Adrenal gland (tissue), 12 donors: ENCODE measurements around the gene DPEP1. TPM values are rescaled to one million over a fixed set of nuclear protein-coding genes. Genes with fewer than 3 reads are reported as not detected.

Source experiments
- DNase-seq, 7 donors: peaks; one replicate each; pipeline ENCODE4 v3.0.0-alpha.2; 2019 to 2020
- H3K27ac ChIP-seq, 5 donors: fragments of 200-600 bp; sonication (generic) in 4 of 5; 1 replicate in 3 of 5; 2 replicates in 2 of 5; pipeline versions ENCODE4 v1.5.1 to v1.8.0; 2016 to 2020; ENCODE audit warnings: mild to moderate bottlenecking in 1 of 5
- H3K27me3 ChIP-seq: fragments of 200-600 bp; 2 replicates; pipeline ENCODE4 v1.8.0; 2021
- H3K36me3 ChIP-seq, 2 donors: fragments of 200-600 bp; replicated peaks in 1 of 2; 1 replicate in 1 of 2; 2 replicates in 1 of 2; pipeline versions ENCODE4 v1.5.1 to v1.8.0; 2018 to 2022
- H3K4me1 ChIP-seq, 2 donors: fragments of 200-600 bp; replicated peaks in 1 of 2; 1 replicate in 1 of 2; 2 replicates in 1 of 2; pipeline versions ENCODE4 v1.5.1 to v1.8.0; 2018 to 2021
- H3K4me3 ChIP-seq, 4 donors: fragments of 200-600 bp; sonication (generic) in 3 of 4; one replicate each; pipeline ENCODE4 v1.5.1; 2016 to 2018
- H3K9me3 ChIP-seq, 3 donors: fragments of 200-600 bp; sonication (generic) in 1 of 3; replicated peaks in 1 of 3; 1 replicate in 2 of 3; 2 replicates in 1 of 3; pipeline versions ENCODE4 v1.5.1 to v1.8.0; 2016 to 2021
- POLR2A ChIP-seq, 2 donors: fragments of 450-650 bp; IDR thresholded peaks; one replicate each; pipeline ENCODE4 v1.6.1; 2017; ENCODE audit warnings: antibody characterized with exemption in 2 of 2, mild to moderate bottlenecking in 2 of 2, moderate library complexity in 1 of 2
- WGBS, 4 donors: extraction: QIAGEN DNeasy Blood & Tissue Kit in 2 of 4; methylation state at CpG; one replicate each; pipeline versions ENCODE4 v1.1.5 to v1.1.7; 2013 to 2017; 5-methylcytosine and 5-hydroxymethylcytosine counted together
- intact Hi-C, 2 donors: fragments of 100-400 bp; cut with DNase I; formaldehyde crosslinking; loops; one replicate each; pipeline versions ENCODE4 v1.14.1 to v1.15.0; 2022 to 2023
- polyA plus RNA-seq, 3 donors: library from polyadenylated mRNA; stranded (reverse); fragments of 200-250 nt in 2 of 3; fragments of 350-450 nt in 1 of 3; fragmentation: Illumina TruSeq in 1 of 3; extraction: RNeasy Lipid Tissue Mini Kit (QIAGEN cat#74804) in 1 of 3; gene quantifications; one replicate each; pipeline ENCODE4 v1.2.3, GENCODE V29; 2013 to 2014
- total RNA-seq, 9 donors: library from RNA; depleted of rRNA in 4 of 9; stranded (reverse); fragments of >200 nt in 4 of 9; fragments of 120-200 nt in 1 of 9; fragmentation: NEBNext Ultra II Directional in 1 of 9; extraction: Animal tissue kit (Norgen Biotek cat#: 25700) in 1 of 9; gene quantifications; one replicate each; pipeline versions ENCODE4 v1.1.0 to v1.2.4, GENCODE V29; 2013 to 2023
- TF ChIP-seq, protein P1 (sequence below), 6 experiments: fragments of 450-650 bp in 4 of 6; fragments of 200-600 bp in 2 of 6; sonication (generic) in 1 of 6; IDR thresholded peaks; 1 replicate in 5 of 6; 2 replicates in 1 of 6; pipeline versions ENCODE4 v1.5.1 to v1.8.0; 2016 to 2021; ENCODE audit warnings: antibody characterized with exemption in 6 of 6, mild to moderate bottlenecking in 2 of 6, moderate library complexity in 1 of 6
- donor health status: healthy with polysubstance abuse.
- donor health status: Bipolar disorder and iron deficiency.
- donor health status: DM: yes; HTN: yes; CAD: no.
- donor health status: DM: no; HTN: no; CAD: no.
- donor health status: DM: no; HTN: no; CAD: no.
- donor health status: DM: yes; HTN: yes; CAD: no.

The DPEP1 gene
- total and polyA plus RNA-seq, 12 donors, result 0.44 to 27.3 (median 4.5) TPM

DNA sequence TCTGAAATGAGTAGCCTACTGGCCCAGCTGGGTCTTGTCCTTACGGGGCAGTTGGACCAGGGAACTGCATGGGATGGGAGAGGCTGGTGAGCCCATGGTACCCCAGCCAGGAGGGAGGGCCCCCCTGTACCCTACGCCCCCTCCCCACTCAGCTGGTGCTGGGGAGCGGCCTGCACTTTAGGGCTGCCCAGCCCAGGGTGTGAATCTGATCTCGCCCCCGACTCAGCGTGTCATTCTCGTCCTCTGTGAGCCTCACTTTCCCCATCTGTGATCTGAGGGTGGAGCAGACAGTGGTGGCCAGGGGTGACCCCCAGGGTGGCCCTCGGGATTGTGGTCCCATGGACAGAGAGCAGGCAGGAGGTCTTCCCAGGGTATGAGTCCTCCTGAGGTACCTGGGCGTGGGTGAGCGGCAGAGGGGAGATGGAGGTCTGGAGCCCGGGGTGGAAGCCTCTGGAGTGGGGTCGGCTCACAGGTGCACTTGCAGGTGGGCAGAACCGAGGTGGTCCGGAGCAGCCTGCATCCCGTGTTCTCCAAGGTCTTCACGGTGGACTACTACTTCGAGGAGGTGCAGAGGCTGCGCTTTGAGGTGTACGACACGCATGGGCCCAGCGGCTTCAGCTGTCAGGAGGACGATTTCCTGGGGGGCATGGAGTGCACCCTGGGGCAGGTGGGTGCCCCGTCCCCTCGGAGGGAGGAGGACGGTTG, 36.2 kb upstream of the DPEP1 start:
- Histone ChIP-seq H3K9me3 (no peaks in the 10 kb centered on the region), H3K4me1 (peaks cover 0 to 13% of the 10 kb centered on the region in 2 donors), H3K27ac (no peak overlapping the region), H3K27me3 (peaks cover 32% of the 10 kb centered on the region), H3K4me3 (no peak overlapping the region), H3K36me3 (no peaks in the 10 kb centered on the region)
- TF ChIP-seq, protein P1, sequence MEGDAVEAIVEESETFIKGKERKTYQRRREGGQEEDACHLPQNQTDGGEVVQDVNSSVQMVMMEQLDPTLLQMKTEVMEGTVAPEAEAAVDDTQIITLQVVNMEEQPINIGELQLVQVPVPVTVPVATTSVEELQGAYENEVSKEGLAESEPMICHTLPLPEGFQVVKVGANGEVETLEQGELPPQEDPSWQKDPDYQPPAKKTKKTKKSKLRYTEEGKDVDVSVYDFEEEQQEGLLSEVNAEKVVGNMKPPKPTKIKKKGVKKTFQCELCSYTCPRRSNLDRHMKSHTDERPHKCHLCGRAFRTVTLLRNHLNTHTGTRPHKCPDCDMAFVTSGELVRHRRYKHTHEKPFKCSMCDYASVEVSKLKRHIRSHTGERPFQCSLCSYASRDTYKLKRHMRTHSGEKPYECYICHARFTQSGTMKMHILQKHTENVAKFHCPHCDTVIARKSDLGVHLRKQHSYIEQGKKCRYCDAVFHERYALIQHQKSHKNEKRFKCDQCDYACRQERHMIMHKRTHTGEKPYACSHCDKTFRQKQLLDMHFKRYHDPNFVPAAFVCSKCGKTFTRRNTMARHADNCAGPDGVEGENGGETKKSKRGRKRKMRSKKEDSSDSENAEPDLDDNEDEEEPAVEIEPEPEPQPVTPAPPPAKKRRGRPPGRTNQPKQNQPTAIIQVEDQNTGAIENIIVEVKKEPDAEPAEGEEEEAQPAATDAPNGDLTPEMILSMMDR (IDR thresholded peaks at IDR 0.05), result no peak
- TF ChIP-seq POLR2A (IDR thresholded peaks at IDR 0.05), result no peak
- no peak for DNase-seq
- intact Hi-C loops, result loop anchor here in 1 of 2 donors (5.0 kb wide), 1 partner anchor 65 kb away; no protein-coding TSS in a partner anchor
- WGBS, 4 donors, result 82 to 92% (median 84%) methylated on average over 11 to 25 of the region's 25 CpGs

DNA sequence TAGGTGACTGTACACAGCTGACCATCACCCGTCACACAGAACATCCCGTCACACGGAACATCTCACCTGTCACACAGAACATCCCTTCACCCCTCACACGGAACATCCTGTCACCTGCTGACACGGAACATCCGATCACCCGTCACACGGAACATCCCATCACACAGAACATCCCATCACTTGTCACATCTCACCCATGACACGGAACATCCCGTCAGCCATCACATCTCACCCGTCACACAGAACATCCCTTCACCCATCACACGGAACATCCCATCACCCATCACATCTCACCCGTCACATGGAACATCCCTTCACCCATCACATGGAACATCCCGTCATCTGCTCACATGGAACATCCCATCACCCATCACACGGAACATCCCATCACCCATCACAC, 34.1 kb upstream of the DPEP1 start:
- DNase-seq, result no peak
- no peak overlapping the region for H3K4me3 ChIP-seq
- H3K36me3 ChIP-seq, result no peaks in the 10 kb centered on the region
- no peak for TF ChIP-seq POLR2A (IDR thresholded peaks at IDR 0.05)
- TF ChIP-seq, protein P1 (IDR thresholded peaks at IDR 0.05), result no peak
- intact Hi-C loops, result loop anchor here in 1 of 2 donors (5.0 kb wide), 1 partner anchor 63 kb away; no protein-coding TSS in a partner anchor
- no peaks in the 10 kb centered on the region for H3K9me3 ChIP-seq
- H3K27ac ChIP-seq, result no peak overlapping the region
- peaks cover 0 to 10% of the 10 kb centered on the region in 2 donors for H3K4me1 ChIP-seq
- H3K27me3 ChIP-seq, result peaks cover 23% of the 10 kb centered on the region
- 86 to 89% (median 86%) methylated on average over 15 of the region's 15 CpGs for WGBS, 4 donors

DNA sequence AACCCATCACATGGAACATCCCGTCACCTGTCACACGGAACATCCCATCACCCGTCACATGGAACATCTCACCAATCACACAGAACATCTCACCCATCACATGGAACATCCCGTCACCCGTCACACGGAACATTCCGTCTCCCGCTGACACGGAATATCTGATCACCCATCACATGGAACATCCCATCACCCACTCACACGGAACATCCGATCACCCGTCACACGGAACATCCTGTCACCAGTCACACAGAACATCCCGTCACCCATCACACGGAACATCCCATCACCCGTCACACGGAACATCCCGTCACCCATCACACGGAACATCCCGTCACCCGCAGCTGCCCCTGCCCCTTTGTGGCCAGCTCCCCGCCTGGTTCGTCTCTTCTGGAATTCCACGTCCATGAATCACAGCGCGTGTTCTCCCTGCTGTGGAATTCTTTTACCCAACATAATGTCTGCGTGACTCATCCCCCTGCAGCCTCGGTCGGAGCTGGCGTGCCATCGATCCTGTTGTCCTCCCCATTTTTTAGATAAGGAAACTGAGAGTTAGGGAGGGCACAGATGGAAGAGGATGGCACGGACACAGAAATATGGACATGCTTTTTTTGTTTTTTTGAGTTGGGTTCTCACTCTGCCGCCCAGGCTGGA, 32.3 kb upstream of the DPEP1 start:
- intact Hi-C loops, result no loop called here
- 70 to 77% (median 73%) methylated on average over 32 to 33 of the region's 33 CpGs for WGBS, 4 donors

More for the DNA sequence above, 32.3 kb upstream of the DPEP1 start:
- Histone ChIP-seq H3K36me3 (no peaks in the 10 kb centered on the region), H3K4me3 (no peak overlapping the region), H3K4me1 (no peaks in the 10 kb centered on the region), H3K9me3 (no peaks in the 10 kb centered on the region), H3K27me3 (peaks cover 7% of the 10 kb centered on the region), H3K27ac (peak overlapping the region in 1 of 5 donors; percentile 40)
- TF ChIP-seq POLR2A (IDR thresholded peaks at IDR 0.05), result no peak
- TF ChIP-seq, protein P1 (IDR thresholded peaks at IDR 0.05), result no peak
- peak in 6 of 7 donors; percentile 60 to 77 (median 72) for DNase-seq
